DND-41 (cell line): ENCODE data around the gene MYH11.

Source experiments
- CTCF ChIP-seq: IDR thresholded peaks from 2 replicates; pipeline ENCODE4 v1.5.1; 2012; ENCODE audit warnings: borderline replicate concordance, low read length, moderate library complexity, mild to moderate bottlenecking; ENCODE audit not compliant: poor library complexity, severe bottlenecking; ENCODE audit errors: extremely low read depth
- EZH2 ChIP-seq: IDR thresholded peaks from 3 replicates; pipeline ENCODE4 v1.6.1; 2012; ENCODE audit warnings: borderline replicate concordance, low read depth, mild to moderate bottlenecking, moderate library complexity, low read length, inconsistent platforms; ENCODE audit not compliant: severe bottlenecking

- TF ChIP-seq CTCF (no peak), EZH2 (no peak)
These were observed 196.6 kb downstream of the MYH11 start for GRCh38 chr16:15660203-15660601.
